OCI-LY7 (cell line): ENCODE measurements around the gene SLC13A3.

Experiments used
- EZH2phosphoT487 ChIP-seq: fragments of 200-600 bp; sonication (generic); IDR thresholded peaks from 2 replicates; pipeline ENCODE4 v1.6.1; 2018; ENCODE audit warnings: low read depth, borderline replicate concordance, mild to moderate bottlenecking, mixed run types, antibody characterized with exemption, low read length, moderate library complexity, mixed read lengths
- TF ChIP-seq, protein P1 (sequence below): fragments of 200-600 bp; sonication (generic); conservative IDR thresholded peaks from 2 replicates; pipeline ENCODE4 v1.5.1; 2014; ENCODE audit warnings: mild to moderate bottlenecking, antibody characterized with exemption, low read length, moderate library complexity, mixed read lengths

DNA sequence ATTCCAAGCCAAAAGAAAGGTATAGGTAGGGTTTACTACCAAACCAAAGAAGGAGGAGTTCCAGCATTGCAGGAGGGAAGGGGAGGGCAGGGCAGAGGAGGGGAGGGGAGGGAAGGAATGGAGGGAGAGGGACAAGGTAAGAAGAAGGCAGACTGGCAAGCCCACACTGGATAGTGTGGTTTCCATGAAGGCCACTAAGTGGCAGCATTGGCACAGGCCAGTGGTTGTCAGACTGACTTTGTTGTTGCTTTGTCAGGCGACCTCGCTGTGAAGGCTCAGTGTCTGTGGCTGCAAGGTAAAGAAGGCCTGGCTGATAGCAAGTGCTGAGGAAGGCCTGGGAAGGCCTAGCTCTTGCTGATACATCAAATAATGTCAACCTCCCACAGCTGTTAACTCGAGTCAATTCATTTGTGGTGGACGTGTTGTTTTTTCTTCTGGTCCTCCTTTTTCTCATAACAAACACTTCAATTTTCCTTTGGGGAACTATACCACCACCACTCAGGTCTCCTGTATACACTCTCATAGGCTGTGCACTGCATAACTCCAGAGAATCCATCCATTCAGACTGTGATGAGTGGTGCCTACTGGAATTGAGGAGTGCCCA lies 130.2 kb downstream of the SLC13A3 start:
- TF ChIP-seq, protein P1, sequence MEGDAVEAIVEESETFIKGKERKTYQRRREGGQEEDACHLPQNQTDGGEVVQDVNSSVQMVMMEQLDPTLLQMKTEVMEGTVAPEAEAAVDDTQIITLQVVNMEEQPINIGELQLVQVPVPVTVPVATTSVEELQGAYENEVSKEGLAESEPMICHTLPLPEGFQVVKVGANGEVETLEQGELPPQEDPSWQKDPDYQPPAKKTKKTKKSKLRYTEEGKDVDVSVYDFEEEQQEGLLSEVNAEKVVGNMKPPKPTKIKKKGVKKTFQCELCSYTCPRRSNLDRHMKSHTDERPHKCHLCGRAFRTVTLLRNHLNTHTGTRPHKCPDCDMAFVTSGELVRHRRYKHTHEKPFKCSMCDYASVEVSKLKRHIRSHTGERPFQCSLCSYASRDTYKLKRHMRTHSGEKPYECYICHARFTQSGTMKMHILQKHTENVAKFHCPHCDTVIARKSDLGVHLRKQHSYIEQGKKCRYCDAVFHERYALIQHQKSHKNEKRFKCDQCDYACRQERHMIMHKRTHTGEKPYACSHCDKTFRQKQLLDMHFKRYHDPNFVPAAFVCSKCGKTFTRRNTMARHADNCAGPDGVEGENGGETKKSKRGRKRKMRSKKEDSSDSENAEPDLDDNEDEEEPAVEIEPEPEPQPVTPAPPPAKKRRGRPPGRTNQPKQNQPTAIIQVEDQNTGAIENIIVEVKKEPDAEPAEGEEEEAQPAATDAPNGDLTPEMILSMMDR, result peak; percentile 68
- TF ChIP-seq EZH2phosphoT487, result no peak
